SU-DHL-6 (cell line): Measurements from ENCODE around the gene MAPK13.

ENCODE experiments used
- EZH2phosphoT487 ChIP-seq: fragments of 200-600 bp; sonication (generic), shearing (Covaris generic); conservative IDR thresholded peaks from 2 replicates; pipeline ENCODE4 v1.6.1; 2018; ENCODE audit warnings: mild to moderate bottlenecking, antibody characterized with exemption, low read length, moderate library complexity, mixed read lengths
- TF ChIP-seq, protein P1 (sequence below): fragments of 200-600 bp; sonication (generic); IDR thresholded peaks from one replicate; pipeline ENCODE4 v1.5.1; 2017; ENCODE audit warnings: antibody characterized with exemption, mild to moderate bottlenecking, low read length, moderate library complexity; ENCODE audit not compliant: insufficient read depth, poor library complexity, severe bottlenecking

DNA sequence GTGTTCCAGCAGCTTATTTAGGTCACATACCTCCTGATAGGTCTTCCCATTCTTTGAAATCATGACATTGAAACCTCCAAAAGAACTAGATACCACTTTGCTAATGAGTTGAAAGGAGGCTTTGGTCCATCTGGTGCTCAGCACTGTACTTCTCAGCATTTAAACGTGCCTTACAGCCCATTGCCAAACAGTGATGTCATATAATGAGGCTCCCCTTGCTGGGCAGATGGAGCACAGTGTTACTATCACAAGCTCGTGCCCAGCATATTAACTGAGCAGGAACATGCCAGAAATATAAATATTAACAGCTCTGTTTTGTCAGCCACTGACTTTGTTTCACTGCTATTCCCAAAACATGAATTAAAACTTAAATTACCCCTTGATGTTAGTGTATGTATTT, 25.5 kb upstream of the MAPK13 start:
- TF ChIP-seq, protein P1, sequence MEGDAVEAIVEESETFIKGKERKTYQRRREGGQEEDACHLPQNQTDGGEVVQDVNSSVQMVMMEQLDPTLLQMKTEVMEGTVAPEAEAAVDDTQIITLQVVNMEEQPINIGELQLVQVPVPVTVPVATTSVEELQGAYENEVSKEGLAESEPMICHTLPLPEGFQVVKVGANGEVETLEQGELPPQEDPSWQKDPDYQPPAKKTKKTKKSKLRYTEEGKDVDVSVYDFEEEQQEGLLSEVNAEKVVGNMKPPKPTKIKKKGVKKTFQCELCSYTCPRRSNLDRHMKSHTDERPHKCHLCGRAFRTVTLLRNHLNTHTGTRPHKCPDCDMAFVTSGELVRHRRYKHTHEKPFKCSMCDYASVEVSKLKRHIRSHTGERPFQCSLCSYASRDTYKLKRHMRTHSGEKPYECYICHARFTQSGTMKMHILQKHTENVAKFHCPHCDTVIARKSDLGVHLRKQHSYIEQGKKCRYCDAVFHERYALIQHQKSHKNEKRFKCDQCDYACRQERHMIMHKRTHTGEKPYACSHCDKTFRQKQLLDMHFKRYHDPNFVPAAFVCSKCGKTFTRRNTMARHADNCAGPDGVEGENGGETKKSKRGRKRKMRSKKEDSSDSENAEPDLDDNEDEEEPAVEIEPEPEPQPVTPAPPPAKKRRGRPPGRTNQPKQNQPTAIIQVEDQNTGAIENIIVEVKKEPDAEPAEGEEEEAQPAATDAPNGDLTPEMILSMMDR = no peak
- TF ChIP-seq EZH2phosphoT487 = no peak
